HepG2 (cell line): ENCODE measurements around the gene GAPT. TPM values are rescaled to one million over a fixed set of nuclear protein-coding genes. Genes with fewer than 3 reads are reported as not detected.

ENCODE experiments used
- ATAC-seq: fragments of 200-7000 bp; cut with Tn5 transposase; 3 replicates; pipeline ENCODE4 v1.9.1; 2020; ENCODE audit warnings: mild to moderate bottlenecking, moderate library complexity
- Bru-seq: library from RNA; stranded (reverse); fragments of 400-500 nt; gene quantifications from one replicate; lab custom pipeline; 2021; lab: Mats Ljungman, UMichigan
- BruChase-seq, 2 experiments: library from RNA; stranded (reverse); fragments of 400-500 nt; gene quantifications; one replicate each; lab custom pipeline; 2021; lab: Mats Ljungman, UMichigan
- BruUV-seq: library from RNA; stranded (reverse); fragments of 400-500 nt; replicated peaks from 2 replicates; lab custom pipeline; 2021; lab: Mats Ljungman, UMichigan
- CTCF ChIA-PET: fragments of 300-600 bp; formaldehyde crosslinking; extraction: SDS; loops from one replicate; lab custom pipeline; 2021; ENCODE audit warnings: low total read pairs, inconsistent platforms, low intra/inter-chr PET ratio; lab: Yijun Ruan, JAX
- POLR2A ChIA-PET: fragments of 350-600 bp; sonication (Branson Sonifier 250); formaldehyde crosslinking; loops from one replicate; lab custom pipeline; 2020; ENCODE audit warnings: antibody characterized with exemption, inconsistent platforms; lab: Yijun Ruan, JAX
- DNase-seq: peaks from one replicate; pipeline ENCODE4 v3.0.0-alpha.2; 2015; ENCODE audit warnings: low spot score
- FAIRE-seq: peaks from 3 replicates; lab custom pipeline; 2011; peaks lifted over from hg19 to GRCh38; lab: Jason Lieb, UNC
- H2AFZ ChIP-seq: one replicate; pipeline ENCODE4 v1.6.1; 2011; ENCODE audit warnings: low read length, inconsistent platforms
- H3K27ac ChIP-seq: fragments of 300-600 bp; 3 replicates; pipeline ENCODE4 v1.8.0; 2011; ENCODE audit warnings: mixed run types, mild to moderate bottlenecking, mixed read lengths, low read length, inconsistent platforms; ENCODE audit not compliant: insufficient read depth; ENCODE audit errors: extremely low read length
- H3K27me3 ChIP-seq, 2 experiments: fragments of 200-600 bp in 1 of 2; 2 replicates in 1 of 2; 3 replicates in 1 of 2; pipeline versions ENCODE4 v1.6.0 to v1.8.0; 2011; ENCODE audit warnings: low read length in 2 of 2, mild to moderate bottlenecking in 2 of 2, moderate library complexity in 2 of 2, inconsistent platforms in 1 of 2; ENCODE audit not compliant: insufficient read depth in 2 of 2, control insufficient read depth in 1 of 2
- H3K36me3 ChIP-seq, 2 experiments: fragments of 200-600 bp in 1 of 2; replicated peaks in 1 of 2; 2 replicates in 1 of 2; 3 replicates in 1 of 2; pipeline versions ENCODE4 v1.5.1 to v1.8.0; 2011; ENCODE audit warnings: low read length in 2 of 2, inconsistent platforms in 1 of 2; ENCODE audit not compliant: insufficient read depth in 2 of 2, control insufficient read depth in 1 of 2
- H3K4me1 ChIP-seq: 2 replicates; pipeline ENCODE4 v1.5.1; 2012; ENCODE audit warnings: low read length, inconsistent platforms; ENCODE audit not compliant: insufficient read depth
- H3K4me2 ChIP-seq: 2 replicates; pipeline ENCODE4 v1.6.0; 2011; ENCODE audit warnings: low read depth, low read length, inconsistent platforms
- H3K4me3 ChIP-seq, 3 experiments: fragments of 200-600 bp in 1 of 3; sonication (generic), shearing (Covaris generic) in 1 of 3; replicated peaks in 1 of 3; 2 replicates each; pipeline ENCODE4 v1.5.1; 2011 to 2016; ENCODE audit warnings: low read length in 3 of 3, inconsistent platforms in 2 of 3, low read depth in 2 of 3, mild to moderate bottlenecking in 2 of 3, control low read depth in 1 of 3, mixed read lengths in 1 of 3; ENCODE audit not compliant: insufficient read depth in 1 of 3
- H3K79me2 ChIP-seq: one replicate; pipeline ENCODE4 v1.6.1; 2011; ENCODE audit warnings: low read length, inconsistent platforms; ENCODE audit not compliant: insufficient read depth
- H3K9ac ChIP-seq: 2 replicates; pipeline ENCODE4 v1.6.0; 2011; ENCODE audit warnings: mild to moderate bottlenecking, low read depth, low read length, inconsistent platforms; ENCODE audit not compliant: insufficient read depth
- H3K9me3 ChIP-seq: 2 replicates; pipeline ENCODE4 v1.5.1; 2012; ENCODE audit warnings: mild to moderate bottlenecking, low read length
- H4K20me1 ChIP-seq: 2 replicates; pipeline ENCODE4 v1.6.0; 2011; ENCODE audit warnings: inconsistent platforms, mild to moderate bottlenecking, low read length, moderate library complexity; ENCODE audit not compliant: insufficient read depth
- GZF1 ChIP-seq: sonication (generic); formaldehyde crosslinking; IDR thresholded peaks from 2 replicates; pipeline ENCODE4 v1.5.1; 2020; ENCODE audit warnings: mild to moderate bottlenecking, missing genetic modification reagents
- HNRNPH1 ChIP-seq: fragments of 200-400 bp; formaldehyde crosslinking; optimal IDR thresholded peaks from 2 replicates; pipeline ENCODE3; 2017; ENCODE audit warnings: mild to moderate bottlenecking, low read depth, low read length
- HOMEZ ChIP-seq: IDR thresholded peaks from 2 replicates; pipeline ENCODE4 v1.6.1; 2016; ENCODE audit warnings: low read depth
- HOXA9 ChIP-seq: sonication (generic); formaldehyde crosslinking; IDR thresholded peaks from 2 replicates; pipeline ENCODE4 v1.8.1; 2022; ENCODE audit warnings: missing genetic modification reagents, mild to moderate bottlenecking, moderate library complexity, borderline replicate concordance
- KDM4B ChIP-seq: sonication (generic); formaldehyde crosslinking; IDR thresholded peaks from 2 replicates; pipeline ENCODE4 v1.4.0; 2020; ENCODE audit warnings: missing genetic modification reagents
- NFE2L1 ChIP-seq: sonication (generic); formaldehyde crosslinking; IDR thresholded peaks from 2 replicates; pipeline ENCODE4 v1.4.0; 2020; ENCODE audit warnings: missing genetic modification reagents, mild to moderate bottlenecking, borderline replicate concordance
- NFIC ChIP-seq: IDR thresholded peaks from 2 replicates; pipeline ENCODE4 v1.6.1; 2012; ENCODE audit warnings: mild to moderate bottlenecking, low read length, inconsistent platforms
- PRDM4 ChIP-seq: sonication (generic); formaldehyde crosslinking; IDR thresholded peaks from 2 replicates; pipeline ENCODE4 v1.9.0; 2021; ENCODE audit warnings: missing genetic modification reagents, borderline replicate concordance
- RNF2 ChIP-seq: fragments of 450-650 bp; conservative IDR thresholded peaks from 2 replicates; pipeline ENCODE4 v1.6.1; 2016; ENCODE audit warnings: low read depth
- SNAPC2 ChIP-seq: sonication (generic); formaldehyde crosslinking; IDR thresholded peaks from 2 replicates; pipeline ENCODE4 v1.8.1; 2022; ENCODE audit warnings: mild to moderate bottlenecking, missing genetic modification reagents
- SP140L ChIP-seq: sonication (generic); formaldehyde crosslinking; IDR thresholded peaks from 2 replicates; pipeline ENCODE4 v1.4.0; 2020; ENCODE audit warnings: missing genetic modification reagents, borderline replicate concordance
- ZFP90 ChIP-seq: sonication (generic); formaldehyde crosslinking; IDR thresholded peaks from 2 replicates; pipeline ENCODE4 v1.8.0; 2022; ENCODE audit warnings: missing genetic modification reagents, mild to moderate bottlenecking, inconsistent platforms, borderline replicate concordance
- ZNF598 ChIP-seq: sonication (generic); formaldehyde crosslinking; IDR thresholded peaks from 2 replicates; pipeline ENCODE4 v1.5.1; 2020; ENCODE audit warnings: mild to moderate bottlenecking, missing genetic modification reagents, borderline replicate concordance
- WGBS: methylation state at CpG from one replicate; pipeline ENCODE4 v1.1.6; 2017; ENCODE audit warnings: low lambda C conversion rate; 5-methylcytosine and 5-hydroxymethylcytosine counted together
- in situ Hi-C: cut with HindIII; loops from 2 replicates; pipeline ENCODE4 v1.10.0; 2017; ENCODE audit warnings: low pct_unique_long_range_greater_than_20kb; ENCODE audit not compliant: extremely low pct_ligation_motif_present
- intact Hi-C: fragments of 100-400 bp; cut with micrococcal nuclease; formaldehyde crosslinking; loops from one replicate; pipeline ENCODE4 v1.10.0; 2022; ENCODE audit not compliant: unreplicated experiment
- long read RNA-seq, 2 experiments: library from RNA in 1 of 2; library from polyadenylated mRNA in 1 of 2; stranded (forward) in 1 of 2; unstranded in 1 of 2; transcript quantifications; one replicate each; pipeline ENCODE4 v2.0.0, GENCODE V29; 2019 to 2022
- polyA minus RNA-seq, 3 experiments: library from RNA; depleted of rRNA, polyadenylated mRNA; stranded (reverse); fragments of >200 nt; gene quantifications; 2 replicates each; pipeline ENCODE4 v1.2.3, GENCODE V29; 2011; ENCODE audit warnings: low replicate concordance in 1 of 3
- polyA plus RNA-seq, 8 experiments: library from polyadenylated mRNA; depleted of rRNA in 3 of 8; stranded (reverse) in 7 of 8; unstranded in 1 of 8; fragments of >200 nt; fragmentation: Illumina TruSeq in 4 of 8; extraction: Trizol in 4 of 8; gene quantifications; 2 replicates each; pipeline versions ENCODE4 v1.2.1 to v1.2.3, GENCODE V29; 2011 to 2016; ENCODE audit warnings: low read depth in 4 of 8, missing spikeins in 1 of 8, mixed read lengths in 1 of 8; ENCODE audit not compliant: insufficient read depth in 1 of 8
- total RNA-seq, 5 experiments: library from RNA; depleted of rRNA; stranded (reverse); fragments of >200 nt; fragmentation: Illumina TruSeq; extraction: Trizol; gene quantifications; 2 replicates each; pipeline ENCODE4 v1.2.3, GENCODE V29; 2016; ENCODE audit warnings: low read depth in 1 of 5
- TF ChIP-seq, protein P1 (sequence below): sonication (generic); formaldehyde crosslinking; IDR thresholded peaks from 2 replicates; pipeline ENCODE4 v1.4.0; 2020; ENCODE audit warnings: missing genetic modification reagents

GAPT gene
- not detected in 2 replicates for total RNA-seq (2016; rRNA removed; fragmentation: Illumina TruSeq; extraction: Trizol)
- not detected in 2 replicates for total RNA-seq (2016; cell fraction: cytosol; rRNA removed; fragmentation: Illumina TruSeq; extraction: Trizol; ENCODE audit: low read depth)
- not detected in 2 replicates for total RNA-seq (2016; cell fraction: insoluble cytoplasmic fraction; rRNA removed; fragmentation: Illumina TruSeq; extraction: Trizol)
- total RNA-seq (2016; cell fraction: membrane; rRNA removed; fragmentation: Illumina TruSeq; extraction: Trizol): not detected in 2 replicates
- not detected in 2 replicates for total RNA-seq (2016; cell fraction: nucleus; rRNA removed; fragmentation: Illumina TruSeq; extraction: Trizol)
- not detected in 2 replicates for polyA plus RNA-seq (2011; rRNA removed)
- not detected in 2 replicates for polyA plus RNA-seq (2011; cell fraction: cytosol; rRNA removed)
- polyA plus RNA-seq (2011; cell fraction: nucleus; rRNA removed): not detected in 2 replicates
- not detected in 2 replicates for polyA plus RNA-seq (2012)
- not detected in 2 replicates for polyA plus RNA-seq (2016; cell fraction: cytosol; fragmentation: Illumina TruSeq; extraction: Trizol; ENCODE audit: low read depth)
- not detected in 2 replicates for polyA plus RNA-seq (2016; cell fraction: insoluble cytoplasmic fraction; fragmentation: Illumina TruSeq; extraction: Trizol; ENCODE audit: low read depth)
- not detected in 2 replicates for polyA plus RNA-seq (2016; cell fraction: membrane; fragmentation: Illumina TruSeq; extraction: Trizol; ENCODE audit: low read depth)
- polyA plus RNA-seq (2016; cell fraction: nucleus; fragmentation: Illumina TruSeq; extraction: Trizol; ENCODE audit: insufficient read depth, low read depth): not detected in 2 replicates
- polyA minus RNA-seq (2011; rRNA and poly(A)+ RNA removed; ENCODE audit: low replicate concordance): not detected in 2 replicates
- polyA minus RNA-seq (2011; cell fraction: cytosol; rRNA and poly(A)+ RNA removed): not detected in 2 replicates
- not detected in 2 replicates for polyA minus RNA-seq (2011; cell fraction: nucleus; rRNA and poly(A)+ RNA removed)
- not detected for Bru-seq, nascent RNA
- BruChase-seq, experiment 1, labeled RNA remaining after a 6-hour chase: not detected
- BruChase-seq, experiment 2, labeled RNA remaining after a 2-hour chase: not detected
- long read RNA-seq, experiment 1: 0 reads
- long read RNA-seq, experiment 2: 0 reads

DNA sequence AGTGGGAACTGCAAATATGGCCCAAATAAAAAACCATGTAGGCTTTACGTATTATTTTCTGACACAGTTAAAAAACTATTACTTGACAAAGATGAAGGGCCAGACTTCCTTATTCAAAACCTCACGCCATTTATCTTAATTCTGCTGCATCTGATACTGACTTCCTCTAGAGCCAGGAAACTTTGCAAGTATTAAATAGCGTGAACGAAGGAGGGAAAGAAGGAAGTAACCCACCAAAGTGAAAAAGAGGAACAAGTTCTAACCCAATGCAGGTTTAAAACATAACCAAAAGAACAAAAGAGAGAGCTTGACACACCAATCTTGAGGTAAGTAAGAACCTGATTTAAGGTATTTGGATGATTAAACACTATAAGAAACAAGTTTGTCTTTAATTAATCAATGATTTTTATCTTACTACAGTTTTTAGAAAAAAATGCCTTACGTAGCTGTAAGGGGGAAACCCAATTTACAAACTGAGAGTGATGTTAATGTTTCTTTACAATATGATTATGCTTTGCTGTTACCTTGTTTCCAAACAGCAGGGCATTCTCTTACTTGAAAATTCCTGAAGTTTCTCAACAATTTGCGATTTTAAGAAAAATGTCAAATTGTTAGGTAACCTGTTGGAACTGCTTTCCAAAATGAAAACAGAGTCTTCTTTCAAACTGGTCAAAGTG, at the start of gene GAPT:
TSS of gene GAPT (plus strand) at position 220 of the 677 bp plus-strand sequence. CDS start 3,102 bp downstream, outside the sequence.
- no peaks in the 10 kb centered on the region for H3K36me3 ChIP-seq
- no peaks in the 10 kb centered on the region for H4K20me1 ChIP-seq
- no peak within 1 kb of the TSS for H3K4me3 ChIP-seq
- no peak within 1 kb of the TSS for H3K27ac ChIP-seq
- DNase-seq (no peak), ATAC-seq (no peak), FAIRE-seq (no peak)
- no peak within 1 kb of the TSS for H3K9ac ChIP-seq
- BruUV-seq: no TSS peak
- 14% methylated on average over 6 of the region's 6 CpGs for WGBS
- no peaks in the 10 kb centered on the region for H3K79me2 ChIP-seq
- no peaks in the 10 kb centered on the region for H3K27me3 ChIP-seq
- POLR2A ChIA-PET: no interaction called here
- in situ Hi-C loops: no loop called here
- H3K4me2 ChIP-seq: no peak within 1 kb of the TSS
- H2AFZ ChIP-seq: no peak within 1 kb of the TSS
- TF ChIP-seq SP140L (no peak), ZFP90 (no peak), HOMEZ (CRISPR knock-in tag) (no peak), NFIC (no peak), RNF2 (no peak), NFE2L1 (CRISPR knock-in tag) (no peak), HOXA9 (CRISPR knock-in tag) (no peak), HNRNPH1 (no peak), PRDM4 (CRISPR knock-in tag) (no peak), KDM4B (no peak), GZF1 (CRISPR knock-in tag) (no peak), SNAPC2 (no peak), ZNF598 (CRISPR knock-in tag) (no peak)
- TF ChIP-seq, protein P1, sequence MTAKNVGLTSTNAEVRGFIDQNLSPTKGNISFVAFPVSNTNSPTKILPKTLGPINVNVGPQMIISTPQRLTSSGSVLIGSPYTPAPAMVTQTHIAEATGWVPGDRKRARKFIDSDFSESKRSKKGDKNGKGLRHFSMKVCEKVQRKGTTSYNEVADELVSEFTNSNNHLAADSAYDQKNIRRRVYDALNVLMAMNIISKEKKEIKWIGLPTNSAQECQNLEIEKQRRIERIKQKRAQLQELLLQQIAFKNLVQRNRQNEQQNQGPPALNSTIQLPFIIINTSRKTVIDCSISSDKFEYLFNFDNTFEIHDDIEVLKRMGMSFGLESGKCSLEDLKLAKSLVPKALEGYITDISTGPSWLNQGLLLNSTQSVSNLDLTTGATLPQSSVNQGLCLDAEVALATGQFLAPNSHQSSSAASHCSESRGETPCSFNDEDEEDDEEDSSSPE (CRISPR knock-in tag): no peak
- intact Hi-C loops: no loop called here
- H3K4me1 ChIP-seq: no peaks in the 10 kb centered on the region
- CTCF ChIA-PET: no interaction called here
- H3K9me3 ChIP-seq: no peaks in the 10 kb centered on the region
